ENCODE results near the gene POGK.

Gene POGK

GRCh38 chr1:166840309-166841274 is 1.3 kb downstream of the POGK start:
- peaks cover 13% of the 10 kb centered on the region; the same call in 1 of the 2 replicates for H3K36me3 ChIP-seq (ENCODE audit: insufficient read depth)

GRCh38 chr1:166843322-166843721 is 4.0 kb downstream of the POGK start:
- no peak for TF ChIP-seq CTCF (conservative IDR thresholded peaks at IDR 0.05; ENCODE audit: low read depth, low read length)
- no peaks in the 10 kb centered on the region for H4K20me1 ChIP-seq (ENCODE audit: insufficient read depth)
- H2AFZ ChIP-seq (ENCODE audit: low read depth): no peak overlapping the region
- H3K36me3 ChIP-seq (ENCODE audit: insufficient read depth): peaks cover 17% of the 10 kb centered on the region; the same call in 1 of the 2 replicates
- H3K4me3 ChIP-seq (IDR thresholded peaks at IDR 0.05; ENCODE audit: insufficient read depth, low read depth, low read length): no peak overlapping the region
- H3K27me3 ChIP-seq (ENCODE audit: insufficient read depth, low read depth): no peaks in the 10 kb centered on the region
- H3K4me2 ChIP-seq: no peak overlapping the region
- no peak overlapping the region for H3K27ac ChIP-seq
- H3K79me2 ChIP-seq (ENCODE audit: insufficient read depth, low read depth): peaks cover 35% of the 10 kb centered on the region; the same call in 1 of the 2 replicates
- no peak overlapping the region for H3K9ac ChIP-seq
- peaks cover 19% of the 10 kb centered on the region for H3K4me1 ChIP-seq (ENCODE audit: low read depth, poor library complexity, severe bottlenecking)

More at GRCh38 chr1:166840309-166841274, 1.3 kb downstream of the POGK start:
- H3K79me2 ChIP-seq (ENCODE audit: insufficient read depth, low read depth): peaks cover 34% of the 10 kb centered on the region; the same call in 1 of the 2 replicates
- no peaks in the 10 kb centered on the region for H3K27me3 ChIP-seq (ENCODE audit: insufficient read depth, low read depth)
- H3K4me1 ChIP-seq (ENCODE audit: low read depth, poor library complexity, severe bottlenecking): peaks cover 25% of the 10 kb centered on the region
- H3K27ac ChIP-seq: peak overlapping the region; percentile 27; the same call in 1 of the 2 replicates
- peak overlapping the region; percentile 46; the same call in 1 of the 2 replicates for H2AFZ ChIP-seq (ENCODE audit: low read depth)
- H3K9ac ChIP-seq: peak overlapping the region; percentile 63; the same call in 1 of the 2 replicates
- 0 out of 2 replicates have a peak, but pooled peaks have one; percentile 15 for TF ChIP-seq CTCF (conservative IDR thresholded peaks at IDR 0.05; ENCODE audit: low read depth, low read length)
- peak overlapping the region; percentile 66 for H3K4me2 ChIP-seq
- H3K4me3 ChIP-seq (IDR thresholded peaks at IDR 0.05; ENCODE audit: insufficient read depth, low read depth, low read length): peak overlapping the region; percentile 30
- H4K20me1 ChIP-seq (ENCODE audit: insufficient read depth): no peaks in the 10 kb centered on the region

GRCh38 chr1:166843769-166844596 is 4.7 kb downstream of the POGK start:
- no peaks in the 10 kb centered on the region for H3K27me3 ChIP-seq (ENCODE audit: insufficient read depth, low read depth)
- H3K36me3 ChIP-seq (ENCODE audit: insufficient read depth): peaks cover 20% of the 10 kb centered on the region; the same call in 1 of the 2 replicates
- no peak for TF ChIP-seq CTCF (conservative IDR thresholded peaks at IDR 0.05; ENCODE audit: low read depth, low read length)
- H3K4me3 ChIP-seq (IDR thresholded peaks at IDR 0.05; ENCODE audit: insufficient read depth, low read depth, low read length): no peak overlapping the region
- no peak overlapping the region for H3K4me2 ChIP-seq
- H2AFZ ChIP-seq (ENCODE audit: low read depth): no peak overlapping the region
- H4K20me1 ChIP-seq (ENCODE audit: insufficient read depth): no peaks in the 10 kb centered on the region; the same call in 1 of the 2 replicates
- H3K27ac ChIP-seq: no peak overlapping the region
- peaks cover 13% of the 10 kb centered on the region for H3K4me1 ChIP-seq (ENCODE audit: low read depth, poor library complexity, severe bottlenecking)
- peaks cover 42% of the 10 kb centered on the region; the same call in 1 of the 2 replicates for H3K79me2 ChIP-seq (ENCODE audit: insufficient read depth, low read depth)
- no peak overlapping the region for H3K9ac ChIP-seq

GRCh38 chr1:166844791-166845190 is 5.5 kb downstream of the POGK start:
- Histone ChIP-seq H2AFZ (ENCODE audit: low read depth) (no peak overlapping the region), H3K79me2 (ENCODE audit: insufficient read depth, low read depth) (peaks cover 47% of the 10 kb centered on the region; the same call in 1 of the 2 replicates), H3K9ac (no peak overlapping the region), H3K4me1 (ENCODE audit: low read depth, poor library complexity, severe bottlenecking) (peaks cover 13% of the 10 kb centered on the region), H4K20me1 (ENCODE audit: insufficient read depth) (no peaks in the 10 kb centered on the region; the same call in 1 of the 2 replicates), H3K27ac (no peak overlapping the region), H3K27me3 (ENCODE audit: insufficient read depth, low read depth) (no peaks in the 10 kb centered on the region), H3K36me3 (ENCODE audit: insufficient read depth) (peaks cover 27% of the 10 kb centered on the region; the same call in 1 of the 2 replicates), H3K4me2 (no peak overlapping the region), H3K4me3 (IDR thresholded peaks at IDR 0.05; ENCODE audit: insufficient read depth, low read depth, low read length) (no peak overlapping the region)
- TF ChIP-seq CTCF (conservative IDR thresholded peaks at IDR 0.05; ENCODE audit: low read depth, low read length): no peak
